ENCODE data around the gene PPL.
"Not testable (repeated sequence)": the region's sequence is repeated elsewhere in the genome, so short reads cannot be mapped to it uniquely, and the experiment has no call there.

PPL gene, protein sequence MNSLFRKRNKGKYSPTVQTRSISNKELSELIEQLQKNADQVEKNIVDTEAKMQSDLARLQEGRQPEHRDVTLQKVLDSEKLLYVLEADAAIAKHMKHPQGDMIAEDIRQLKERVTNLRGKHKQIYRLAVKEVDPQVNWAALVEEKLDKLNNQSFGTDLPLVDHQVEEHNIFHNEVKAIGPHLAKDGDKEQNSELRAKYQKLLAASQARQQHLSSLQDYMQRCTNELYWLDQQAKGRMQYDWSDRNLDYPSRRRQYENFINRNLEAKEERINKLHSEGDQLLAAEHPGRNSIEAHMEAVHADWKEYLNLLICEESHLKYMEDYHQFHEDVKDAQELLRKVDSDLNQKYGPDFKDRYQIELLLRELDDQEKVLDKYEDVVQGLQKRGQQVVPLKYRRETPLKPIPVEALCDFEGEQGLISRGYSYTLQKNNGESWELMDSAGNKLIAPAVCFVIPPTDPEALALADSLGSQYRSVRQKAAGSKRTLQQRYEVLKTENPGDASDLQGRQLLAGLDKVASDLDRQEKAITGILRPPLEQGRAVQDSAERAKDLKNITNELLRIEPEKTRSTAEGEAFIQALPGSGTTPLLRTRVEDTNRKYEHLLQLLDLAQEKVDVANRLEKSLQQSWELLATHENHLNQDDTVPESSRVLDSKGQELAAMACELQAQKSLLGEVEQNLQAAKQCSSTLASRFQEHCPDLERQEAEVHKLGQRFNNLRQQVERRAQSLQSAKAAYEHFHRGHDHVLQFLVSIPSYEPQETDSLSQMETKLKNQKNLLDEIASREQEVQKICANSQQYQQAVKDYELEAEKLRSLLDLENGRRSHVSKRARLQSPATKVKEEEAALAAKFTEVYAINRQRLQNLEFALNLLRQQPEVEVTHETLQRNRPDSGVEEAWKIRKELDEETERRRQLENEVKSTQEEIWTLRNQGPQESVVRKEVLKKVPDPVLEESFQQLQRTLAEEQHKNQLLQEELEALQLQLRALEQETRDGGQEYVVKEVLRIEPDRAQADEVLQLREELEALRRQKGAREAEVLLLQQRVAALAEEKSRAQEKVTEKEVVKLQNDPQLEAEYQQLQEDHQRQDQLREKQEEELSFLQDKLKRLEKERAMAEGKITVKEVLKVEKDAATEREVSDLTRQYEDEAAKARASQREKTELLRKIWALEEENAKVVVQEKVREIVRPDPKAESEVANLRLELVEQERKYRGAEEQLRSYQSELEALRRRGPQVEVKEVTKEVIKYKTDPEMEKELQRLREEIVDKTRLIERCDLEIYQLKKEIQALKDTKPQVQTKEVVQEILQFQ (N-terminal part only)

DNA sequence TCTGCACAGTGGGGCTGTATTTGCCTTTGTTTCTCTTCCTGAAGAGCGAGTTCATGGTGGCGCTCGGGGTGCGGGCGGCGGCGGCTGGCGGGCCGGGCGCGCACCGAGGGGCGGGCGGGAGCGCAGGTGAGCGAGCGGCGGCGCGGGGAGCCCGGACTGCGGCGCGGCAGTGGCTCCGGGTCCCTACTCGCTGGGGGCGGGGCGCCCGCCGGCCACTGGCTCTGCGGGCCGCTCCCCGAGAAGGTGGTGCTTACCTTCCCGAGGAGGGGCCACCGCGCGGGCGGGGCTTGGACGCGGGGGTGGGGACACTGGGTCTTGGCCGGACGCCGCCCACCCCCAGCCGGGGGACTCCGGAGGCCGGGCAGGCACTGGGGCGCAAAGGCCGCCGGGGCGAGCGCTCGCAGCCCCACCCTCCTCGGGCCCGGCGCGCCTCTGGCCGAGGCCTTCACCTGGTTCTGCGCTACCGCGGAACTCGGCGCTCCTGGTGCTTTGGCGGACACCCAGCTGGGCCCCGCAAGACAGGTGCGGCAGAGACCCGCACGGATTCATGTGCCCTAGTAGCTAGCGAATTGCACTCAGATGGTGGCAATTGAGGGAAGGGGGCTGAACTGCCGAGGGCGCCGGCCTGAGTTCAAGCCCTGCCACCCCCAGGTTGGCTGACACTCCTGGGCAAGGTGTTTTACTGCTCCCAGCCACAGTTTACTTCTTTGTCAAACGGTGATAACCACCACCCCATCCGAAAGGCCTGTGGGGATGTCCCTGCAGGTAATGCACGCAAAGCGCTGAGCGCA lies at the start of gene PPL:
PPL (minus strand) TSS at position 158 of the 791 bp plus-strand sequence; CDS start at position 55, 103 bp downstream.
- DNase-seq (ENCODE audit: low read depth in 2 of 2), result no peak

DNA sequence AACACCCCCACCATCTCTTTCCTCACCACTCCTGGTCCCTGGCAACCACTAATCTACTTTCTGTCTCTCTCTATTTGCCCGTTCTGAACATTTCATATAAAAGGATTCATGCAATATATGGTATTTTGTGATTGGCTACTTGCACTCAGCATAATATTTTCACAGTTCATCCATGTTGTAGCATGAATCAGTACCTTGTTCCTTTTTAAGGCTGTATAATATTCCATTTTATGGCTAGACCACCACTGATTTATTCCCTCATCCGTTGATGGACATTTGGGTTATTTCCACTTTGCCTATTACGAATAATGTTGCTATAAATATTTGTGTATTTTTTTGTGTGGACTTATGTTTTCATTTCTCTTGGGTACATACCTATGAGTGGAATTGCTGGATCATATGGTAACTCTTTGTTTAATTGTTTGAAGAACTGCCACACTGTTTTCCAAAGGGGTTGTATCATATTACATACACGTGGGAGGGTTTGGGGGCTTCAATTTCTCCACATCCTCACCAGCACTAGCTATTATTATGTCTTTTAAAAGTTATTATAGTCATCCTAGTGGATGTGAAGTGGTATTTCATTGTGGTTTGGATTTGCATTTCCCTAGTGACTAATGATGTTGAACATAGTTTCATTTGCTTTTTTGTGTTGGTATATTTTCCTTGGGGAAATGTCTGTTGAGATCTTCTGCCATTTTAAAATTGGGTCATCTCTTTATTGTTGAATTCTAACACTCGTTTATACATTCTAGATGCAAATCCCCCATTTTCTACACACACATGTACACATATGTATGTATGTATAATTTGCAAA lies 47.4 kb upstream of the PPL start:
- DNase-seq (ENCODE audit: low read depth in 2 of 2), result no peak

GRCh38 chr16:4982056-4982867 lies 45.3 kb upstream of the PPL start:
- no peak for DNase-seq (ENCODE audit: low read depth in 2 of 2)

GRCh38 chr16:4981473-4981872 lies 44.5 kb upstream of the PPL start:
- no peak for DNase-seq (ENCODE audit: low read depth in 2 of 2)

- DNase-seq (ENCODE audit: low read depth in 2 of 2), result no peak
These were observed 43.7 kb upstream of the PPL start for GRCh38 chr16:4980691-4981090.

DNA sequence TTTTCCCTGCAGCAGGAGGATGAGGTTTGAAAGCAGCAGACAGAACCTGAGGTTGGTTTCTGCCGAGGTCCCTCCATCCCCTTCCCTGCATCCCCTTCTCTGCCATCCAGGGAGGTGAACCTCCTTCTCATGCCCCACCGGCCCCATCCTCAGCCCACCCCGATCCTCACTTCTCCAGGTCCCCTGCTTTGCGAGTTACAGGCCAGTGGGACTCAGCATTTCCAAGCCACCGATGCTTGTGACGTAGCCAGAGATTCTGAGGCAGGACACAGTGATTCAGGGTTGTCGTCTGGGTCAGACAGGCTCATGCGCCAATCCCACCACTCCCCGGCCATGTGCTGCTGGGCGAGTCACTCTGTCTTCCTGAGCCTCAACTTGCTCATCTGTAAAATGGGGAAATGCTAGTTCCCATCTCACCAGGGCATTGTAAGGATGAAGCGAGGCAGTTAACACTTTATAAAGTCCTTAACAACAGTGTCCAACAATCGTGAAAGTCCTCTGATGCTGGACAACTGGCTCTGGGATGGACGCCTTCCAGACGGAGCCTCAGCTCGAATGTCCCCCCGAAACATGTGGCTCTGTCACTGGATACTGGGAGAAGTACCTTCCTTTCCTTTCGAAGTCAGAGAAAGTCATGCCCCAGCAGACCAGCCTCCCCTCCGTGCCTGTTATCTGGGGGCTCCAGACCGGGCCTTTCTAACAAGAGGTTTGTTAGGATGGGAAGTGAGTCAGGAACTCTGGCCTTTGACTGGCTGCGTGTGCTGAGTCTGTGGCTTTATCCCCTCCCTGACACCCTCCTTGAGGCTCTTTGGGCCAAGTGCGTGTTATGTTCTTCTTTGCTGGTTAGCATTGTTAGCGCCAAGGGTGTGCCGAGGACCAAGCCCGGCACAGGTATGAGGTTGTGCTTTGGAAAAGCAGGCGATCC lies 43.0 kb upstream of the PPL start:
- DNase-seq (ENCODE audit: low read depth in 2 of 2), result no peak

GRCh38 chr16:4979164-4979563 lies 42.2 kb upstream of the PPL start:
- no peak for DNase-seq (ENCODE audit: low read depth in 2 of 2)

- DNase-seq (ENCODE audit: low read depth in 2 of 2), result no peak
These were observed 39.7 kb upstream of the PPL start for GRCh38 chr16:4976611-4977145.

DNA sequence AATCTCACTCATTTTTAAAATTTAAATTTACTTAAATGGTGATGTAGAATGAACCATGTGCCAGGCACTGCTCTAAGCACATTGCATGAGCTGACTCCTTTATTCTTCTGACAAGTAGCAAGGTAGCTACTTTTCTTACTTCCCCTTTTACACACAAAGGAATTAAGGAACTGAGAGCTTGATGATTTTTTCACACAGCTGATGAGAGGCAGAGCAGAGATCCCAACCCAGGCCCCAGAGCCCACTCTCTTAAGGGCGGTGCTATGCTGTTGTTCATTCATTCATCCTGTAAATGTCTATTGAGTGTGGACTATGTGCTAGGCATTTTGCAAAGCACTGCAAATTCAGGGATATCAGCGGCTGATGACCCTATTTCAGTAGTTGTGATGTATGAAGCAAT lies 39.1 kb upstream of the PPL start:
- no peak for DNase-seq (ENCODE audit: low read depth in 2 of 2)

DNA sequence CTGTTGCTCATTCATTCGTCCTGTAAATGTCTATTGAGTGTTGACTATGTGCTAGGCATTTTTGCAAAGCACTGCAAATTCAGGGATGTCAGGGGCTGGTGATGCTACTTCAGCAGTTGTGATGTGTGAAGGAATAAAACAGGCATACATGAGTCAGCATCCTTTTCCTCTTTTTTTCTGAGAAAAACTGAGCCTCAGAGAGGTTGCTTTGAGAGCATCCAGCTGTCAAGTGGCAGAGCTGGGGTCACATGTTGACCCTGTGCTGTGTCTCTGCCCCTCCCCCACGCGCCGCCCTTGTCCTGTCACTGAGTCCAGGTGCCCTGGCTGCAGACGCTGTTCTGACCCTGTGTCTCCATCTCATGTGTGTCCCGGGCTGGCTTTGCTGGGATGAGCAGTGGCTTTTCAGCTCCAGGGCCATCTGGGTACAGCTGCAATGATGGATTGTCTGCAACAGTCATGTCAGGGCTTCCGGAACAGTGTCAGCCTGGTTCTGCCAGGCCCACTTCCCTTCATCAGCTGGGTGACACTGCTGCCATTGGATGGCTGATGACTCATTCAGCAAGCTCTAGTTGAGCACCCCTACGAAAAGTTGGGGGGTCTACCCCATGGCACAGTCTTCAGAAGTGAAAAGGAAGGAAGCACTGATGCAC lies 36.1 kb upstream of the PPL start:
- DNase-seq (ENCODE audit: low read depth in 2 of 2), result no peak

DNA sequence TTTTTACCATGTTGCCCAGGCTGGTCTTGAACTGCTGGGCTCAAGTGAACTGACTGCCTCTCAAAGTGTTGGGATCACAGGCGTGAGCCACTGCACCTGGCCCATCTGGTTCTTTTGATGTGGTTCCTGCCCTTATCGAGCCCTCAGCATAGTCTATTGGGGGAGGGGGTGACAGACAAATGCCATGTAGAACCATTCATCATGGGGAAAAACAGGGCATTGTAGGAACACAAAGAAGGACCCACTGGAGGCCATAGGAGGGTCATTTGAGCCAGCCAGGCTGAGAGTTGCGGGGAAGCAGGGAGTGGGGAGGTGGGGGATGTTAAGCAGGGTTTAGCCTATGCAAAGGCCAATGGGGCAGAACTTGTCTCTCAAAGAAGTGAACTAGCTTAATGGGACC lies 33.1 kb upstream of the PPL start:
- no peak for DNase-seq (ENCODE audit: low read depth in 2 of 2)

- no peak for DNase-seq (ENCODE audit: low read depth in 2 of 2)
These were observed 32.0 kb upstream of the PPL start for GRCh38 chr16:4968879-4969483.

DNA sequence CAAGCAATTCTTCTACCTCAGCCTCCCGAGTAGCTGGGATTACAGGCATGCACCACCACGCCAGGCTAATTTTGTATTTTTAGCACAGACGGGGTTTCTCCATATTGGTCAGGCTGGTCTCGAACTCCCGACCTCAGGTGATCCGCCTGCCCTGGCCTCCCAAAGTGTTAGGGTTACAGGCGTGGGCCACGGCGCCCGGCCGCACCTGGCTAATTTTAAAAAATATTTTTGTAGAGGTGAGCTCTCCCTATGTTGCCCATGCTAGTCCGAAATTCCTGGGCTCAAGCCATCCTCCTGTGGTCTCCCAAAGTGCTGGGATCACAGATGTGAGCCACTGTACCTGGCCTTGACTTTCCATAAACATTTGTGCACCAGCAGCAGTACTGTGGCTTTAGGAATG lies 31.3 kb upstream of the PPL start:
- not testable (repeated sequence) for DNase-seq (ENCODE audit: low read depth in 2 of 2)

GRCh38 chr16:4966736-4967453 lies 29.9 kb upstream of the PPL start:
- no peak for DNase-seq (ENCODE audit: low read depth in 2 of 2)

- not testable (repeated sequence) for DNase-seq (ENCODE audit: low read depth in 2 of 2)
These were observed 26.6 kb upstream of the PPL start for GRCh38 chr16:4963527-4963926.

DNA sequence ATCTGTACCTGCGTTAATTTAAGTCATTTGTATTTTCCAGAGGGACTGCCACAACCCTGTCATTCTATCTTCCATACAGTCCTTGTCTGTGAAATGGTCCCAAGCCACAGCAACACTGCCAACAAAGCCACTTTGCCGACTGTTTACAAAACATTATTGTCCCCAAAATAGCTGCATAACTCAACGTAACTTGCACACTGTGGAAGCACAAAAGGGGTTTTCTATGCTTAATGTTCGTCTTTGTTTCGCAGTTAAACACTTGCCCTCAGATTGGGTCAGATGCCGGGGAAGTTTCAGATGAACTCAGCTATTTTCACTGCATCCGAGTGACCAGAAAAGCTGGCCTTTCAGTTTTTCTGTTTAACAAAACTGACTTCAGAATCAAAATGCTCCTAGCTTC lies 25.8 kb upstream of the PPL start:
- DNase-seq (ENCODE audit: low read depth in 2 of 2), result no peak
